CD4-positive, CD25-positive, alpha-beta regulatory T cell (primary cell): Measurements from ENCODE around the gene INPP5F. TPM values are rescaled to one million over a fixed set of nuclear protein-coding genes. Genes with fewer than 3 reads are reported as not detected.

Experiments used
- ATAC-seq, 2 donors: fragments of 150-1000 bp; cut with Tn5 transposase; one replicate each; pipeline ENCODE4 v1.10.0; 2021; ENCODE audit warnings: low read depth in 2 of 2, moderate number of reproducible peaks in 2 of 2, moderate library complexity in 1 of 2
- DNase-seq, 3 donors: peaks; one replicate each; pipeline versions ENCODE4 v3.0.0 to v3.0.0-alpha.2; 2012 to 2022; ENCODE audit warnings: mixed read lengths in 1 of 3
- H3K27ac ChIP-seq: one replicate; pipeline ENCODE4 v1.7.0; 2013; ENCODE audit warnings: mild to moderate bottlenecking, low read length; ENCODE audit not compliant: insufficient read depth, poor library complexity, severe bottlenecking
- H3K27me3 ChIP-seq: one replicate; pipeline ENCODE4 v1.7.0; 2013; ENCODE audit warnings: low read length; ENCODE audit not compliant: control insufficient read depth, insufficient read depth
- H3K36me3 ChIP-seq: one replicate; pipeline ENCODE4 v1.7.0; 2013; ENCODE audit warnings: mild to moderate bottlenecking, low read length, moderate library complexity; ENCODE audit not compliant: control insufficient read depth, insufficient read depth
- H3K4me1 ChIP-seq: 2 replicates; pipeline ENCODE4 v1.7.0; 2013; ENCODE audit warnings: mild to moderate bottlenecking, low read length; ENCODE audit not compliant: insufficient read depth, control insufficient read depth, poor library complexity, severe bottlenecking
- H3K4me3 ChIP-seq: one replicate; pipeline ENCODE4 v1.7.0; 2013; ENCODE audit warnings: low read depth, mild to moderate bottlenecking, low read length, moderate library complexity
- H3K9me3 ChIP-seq, 2 experiments: 1 replicate in 1 of 2; 2 replicates in 1 of 2; pipeline ENCODE4 v1.7.0; 2013; ENCODE audit warnings: low read length in 2 of 2, mild to moderate bottlenecking in 1 of 2, moderate library complexity in 1 of 2; ENCODE audit not compliant: control insufficient read depth in 2 of 2
- H3K27ac Mint-ChIP-seq, 3 donors: one replicate each; pipeline ENCODE4 v1.8.0; 2020 to 2022; ENCODE audit warnings: mild to moderate bottlenecking in 3 of 3, mixed read lengths in 3 of 3, moderate library complexity in 2 of 3
- H3K27me3 Mint-ChIP-seq: one replicate; pipeline ENCODE4 v1.8.0; 2022; ENCODE audit warnings: mild to moderate bottlenecking, mixed read lengths
- H3K36me3 Mint-ChIP-seq: one replicate; pipeline ENCODE4 v1.8.0; 2020; ENCODE audit warnings: mixed read lengths
- H3K4me1 Mint-ChIP-seq, 4 donors: one replicate each; pipeline ENCODE4 v1.8.0; 2020 to 2022; ENCODE audit warnings: mixed read lengths in 4 of 4, mild to moderate bottlenecking in 1 of 4
- H3K4me3 Mint-ChIP-seq, 4 donors: one replicate each; pipeline ENCODE4 v1.8.0; 2020 to 2022; ENCODE audit warnings: mild to moderate bottlenecking in 4 of 4, mixed read lengths in 4 of 4, moderate library complexity in 3 of 4
- H3K9me3 Mint-ChIP-seq, 7 donors: one replicate each; pipeline ENCODE4 v1.8.0; 2020 to 2022; ENCODE audit warnings: mixed read lengths in 7 of 7, mild to moderate bottlenecking in 3 of 7, moderate library complexity in 2 of 7
- polyA plus RNA-seq, 4 donors: library from polyadenylated mRNA; unstranded; fragments of 300-500 nt; fragmentation: Illumina TruSeq; gene quantifications; one replicate each; pipeline ENCODE4 v1.2.3, GENCODE V29; 2021
- total RNA-seq: library from RNA; stranded (reverse); gene quantifications from one replicate; pipeline ENCODE4 v1.2.3, GENCODE V29; 2022

Gene INPP5F
- total and polyA plus RNA-seq, 5 donors from 2014 or later: 10.4 to 22.1 (median 11.2) TPM

GRCh38 chr10:119686465-119687191, 39.2 kb upstream of the INPP5F start:
- Mint-ChIP-seq H3K36me3 (no peaks in the 10 kb centered on the region), H3K9me3 (no peaks in the 10 kb centered on the region), H3K27ac (peak overlapping the region; percentile 74 to 83 (median 81)), H3K4me1 (peaks cover 0 to 30% (median 19%) of the 10 kb centered on the region in 4 donors), H3K4me3 (peak overlapping the region; percentile 23 to 88 (median 85)), H3K27me3 (no peaks in the 10 kb centered on the region)
- ATAC-seq: peak; percentile 79 to 88
- peak overlapping the region; percentile 63 for H3K27ac ChIP-seq
- no peaks in the 10 kb centered on the region for H3K9me3 ChIP-seq
- H3K4me3 ChIP-seq: peak overlapping the region; percentile 87
- peak; percentile 72 to 79 (median 78) for DNase-seq
- no peaks in the 10 kb centered on the region for H3K27me3 ChIP-seq
- no peaks in the 10 kb centered on the region for H3K36me3 ChIP-seq
- H3K4me1 ChIP-seq: peaks cover 12% of the 10 kb centered on the region

DNA sequence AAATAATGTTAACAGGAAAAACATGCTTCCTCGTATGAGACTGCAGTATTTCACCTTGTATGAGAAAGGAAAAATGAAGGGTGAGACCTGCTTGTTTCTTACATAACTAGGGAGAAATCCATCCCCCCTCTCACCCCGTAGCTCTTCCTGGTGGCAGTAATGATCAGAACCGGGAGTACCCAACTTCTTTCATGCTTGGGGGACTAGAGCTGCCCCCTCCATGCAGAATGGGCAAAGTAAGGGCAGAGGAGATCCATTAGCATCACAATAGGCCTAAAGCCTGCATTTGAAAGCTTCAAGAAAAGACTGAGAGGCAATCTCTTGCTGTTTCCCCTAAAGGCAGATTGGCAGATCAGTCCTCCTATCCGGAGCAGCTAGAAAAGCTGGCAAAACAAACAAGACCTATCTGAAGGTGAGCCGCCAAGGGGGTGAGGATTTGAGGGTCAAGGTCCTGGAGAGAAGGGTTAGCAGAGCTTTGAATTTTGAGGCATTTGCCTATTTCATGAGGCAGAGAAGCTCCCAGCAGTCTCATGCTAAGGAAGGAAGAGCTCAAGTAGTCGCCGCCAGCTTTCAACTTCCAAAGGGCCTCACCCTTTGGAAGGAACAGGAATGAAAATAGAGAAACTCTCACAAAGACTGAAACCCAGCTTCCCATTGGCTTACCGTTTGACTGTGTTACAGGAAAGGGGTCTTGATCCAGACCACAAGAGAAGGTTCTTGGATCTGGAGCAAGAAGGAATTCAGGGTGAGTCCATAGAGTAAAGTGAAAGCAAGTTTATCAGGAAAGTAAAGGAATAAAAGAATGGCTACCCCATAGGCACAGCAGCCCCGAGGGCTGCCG, 38.4 kb upstream of the INPP5F start:
- peaks cover 12% of the 10 kb centered on the region for H3K4me1 ChIP-seq
- ATAC-seq: no peak
- no peaks in the 10 kb centered on the region for H3K9me3 ChIP-seq
- Mint-ChIP-seq H3K27ac (peak overlapping the region; percentile 81 to 88 (median 83)), H3K27me3 (no peaks in the 10 kb centered on the region), H3K4me1 (peaks cover 0 to 25% (median 17%) of the 10 kb centered on the region in 4 donors), H3K9me3 (no peaks in the 10 kb centered on the region), H3K4me3 (peak overlapping the region in 2 of 4 donors; percentile 82 to 88), H3K36me3 (no peaks in the 10 kb centered on the region)
- H3K36me3 ChIP-seq: no peaks in the 10 kb centered on the region
- no peaks in the 10 kb centered on the region for H3K27me3 ChIP-seq
- H3K27ac ChIP-seq: peak overlapping the region; percentile 63
- DNase-seq: no peak
- H3K4me3 ChIP-seq: peak overlapping the region; percentile 87

- Histone ChIP-seq H3K9me3 (no peaks in the 10 kb centered on the region), H3K4me3 (no peak overlapping the region), H3K36me3 (no peaks in the 10 kb centered on the region), H3K27me3 (no peaks in the 10 kb centered on the region), H3K4me1 (peaks cover 12% of the 10 kb centered on the region), H3K27ac (no peak overlapping the region)
- peak in 1 of 3 donors; percentile 44 for DNase-seq
- Mint-ChIP-seq H3K4me3 (no peak overlapping the region), H3K36me3 (no peaks in the 10 kb centered on the region), H3K27ac (peak overlapping the region in 1 of 3 donors; percentile 88), H3K27me3 (no peaks in the 10 kb centered on the region), H3K9me3 (no peaks in the 10 kb centered on the region), H3K4me1 (peaks cover 0 to 24% (median 17%) of the 10 kb centered on the region in 4 donors)
- peak in 1 of 2 donors; percentile 35 for ATAC-seq
These were observed 37.8 kb upstream of the INPP5F start for GRCh38 chr10:119688033-119688508.

DNA sequence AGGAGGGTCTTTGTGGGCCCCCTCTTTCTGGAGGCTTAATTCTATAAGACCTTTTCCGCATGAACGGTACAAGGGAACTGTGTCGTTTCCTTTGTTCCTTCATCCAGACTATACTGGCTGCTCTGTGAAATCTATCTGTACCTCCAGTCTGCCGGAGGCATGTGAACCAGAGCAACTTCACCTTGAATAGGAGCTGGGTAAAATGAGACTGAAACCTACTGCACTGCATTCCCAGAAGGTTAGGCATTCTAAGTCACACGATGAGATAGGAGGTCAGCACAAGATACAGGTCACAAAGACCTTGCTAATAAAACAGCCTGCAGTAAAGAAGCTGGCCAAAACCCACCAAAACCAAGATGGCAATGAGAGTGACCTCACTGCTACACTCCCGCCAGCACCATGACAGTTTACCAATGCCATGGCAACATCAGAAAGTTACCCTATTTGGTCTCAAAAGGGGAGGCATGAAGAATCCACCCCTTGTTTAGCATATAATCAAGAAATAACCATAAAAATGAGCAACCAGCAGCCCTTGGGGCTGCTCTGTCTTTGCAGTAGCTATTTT, 36.8 kb upstream of the INPP5F start:
- ATAC-seq (no peak), DNase-seq (no peak)
- H3K4me1 Mint-ChIP-seq: peaks cover 0 to 29% (median 17%) of the 10 kb centered on the region in 4 donors
- no peak overlapping the region for H3K27ac Mint-ChIP-seq
- H3K4me3 ChIP-seq: no peak overlapping the region
- no peaks in the 10 kb centered on the region for H3K36me3 Mint-ChIP-seq
- H3K9me3 ChIP-seq: no peaks in the 10 kb centered on the region
- no peaks in the 10 kb centered on the region for H3K27me3 ChIP-seq
- H3K36me3 ChIP-seq: no peaks in the 10 kb centered on the region
- H3K27ac ChIP-seq: no peak overlapping the region
- H3K4me1 ChIP-seq: peaks cover 12% of the 10 kb centered on the region
- H3K9me3 Mint-ChIP-seq: no peaks in the 10 kb centered on the region
- no peak overlapping the region for H3K4me3 Mint-ChIP-seq
- no peaks in the 10 kb centered on the region for H3K27me3 Mint-ChIP-seq

DNA sequence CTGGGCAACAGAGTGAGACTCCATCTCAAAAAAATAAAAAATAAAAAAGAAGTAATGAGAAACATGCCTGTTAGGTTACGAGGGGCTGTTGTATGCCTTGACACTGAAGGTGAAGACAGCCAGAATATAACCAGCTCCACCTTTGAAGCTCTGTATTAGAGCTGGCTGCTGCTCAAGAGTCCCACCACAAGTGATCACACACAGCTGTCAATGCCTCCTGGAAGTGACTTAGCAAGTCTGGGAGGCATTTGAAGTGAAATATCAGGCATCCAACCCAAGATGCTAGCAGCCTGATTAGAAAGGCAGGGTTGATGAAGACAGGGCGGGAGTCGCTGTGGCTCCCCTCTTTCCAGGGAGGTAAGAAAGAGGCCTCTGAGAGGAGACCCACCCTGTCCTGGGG, 34.1 kb upstream of the INPP5F start:
- Mint-ChIP-seq H3K4me3 (no peak overlapping the region), H3K27ac (no peak overlapping the region), H3K27me3 (no peaks in the 10 kb centered on the region), H3K4me1 (peaks cover 0 to 24% (median 14%) of the 10 kb centered on the region in 4 donors), H3K36me3 (no peaks in the 10 kb centered on the region), H3K9me3 (no peaks in the 10 kb centered on the region)
- Histone ChIP-seq H3K4me3 (no peak overlapping the region), H3K4me1 (peaks cover 10% of the 10 kb centered on the region), H3K9me3 (no peaks in the 10 kb centered on the region), H3K36me3 (no peaks in the 10 kb centered on the region), H3K27ac (no peak overlapping the region), H3K27me3 (no peaks in the 10 kb centered on the region)
- DNase-seq (no peak), ATAC-seq (no peak)

GRCh38 chr10:119693262-119693957, 32.4 kb upstream of the INPP5F start:
- H3K27me3 ChIP-seq: no peaks in the 10 kb centered on the region
- Mint-ChIP-seq H3K4me1 (peaks cover 0 to 9% (median 2%) of the 10 kb centered on the region in 4 donors), H3K36me3 (no peaks in the 10 kb centered on the region), H3K4me3 (no peak overlapping the region), H3K27me3 (no peaks in the 10 kb centered on the region), H3K9me3 (no peaks in the 10 kb centered on the region), H3K27ac (peak overlapping the region in 1 of 3 donors; percentile 18)
- no peaks in the 10 kb centered on the region for H3K9me3 ChIP-seq
- ATAC-seq (peak; percentile 25 to 31), DNase-seq (no peak)
- H3K36me3 ChIP-seq: no peaks in the 10 kb centered on the region
- no peak overlapping the region for H3K27ac ChIP-seq
- H3K4me1 ChIP-seq: no peaks in the 10 kb centered on the region
- H3K4me3 ChIP-seq: no peak overlapping the region

- Histone ChIP-seq H3K27ac (no peak overlapping the region), H3K4me1 (no peaks in the 10 kb centered on the region), H3K9me3 (no peaks in the 10 kb centered on the region), H3K4me3 (no peak overlapping the region), H3K27me3 (no peaks in the 10 kb centered on the region), H3K36me3 (no peaks in the 10 kb centered on the region)
- DNase-seq (no peak), ATAC-seq (no peak)
- Mint-ChIP-seq H3K27me3 (peaks cover 7% of the 10 kb centered on the region), H3K4me3 (no peak overlapping the region), H3K4me1 (peaks cover 0 to 6% (median 0%) of the 10 kb centered on the region in 4 donors), H3K9me3 (no peaks in the 10 kb centered on the region), H3K27ac (no peak overlapping the region), H3K36me3 (no peaks in the 10 kb centered on the region)
These were observed 31.2 kb upstream of the INPP5F start for GRCh38 chr10:119694608-119695007.
